Non-pigmented ciliary epithelial cell (primary cell): Measurements from ENCODE around the gene ITPRIPL2.

Source experiments
- DNase-seq: peaks from one replicate; pipeline ENCODE4 v3.0.0-alpha.2; 2010; ENCODE audit warnings: low read depth

Gene ITPRIPL2

DNA sequence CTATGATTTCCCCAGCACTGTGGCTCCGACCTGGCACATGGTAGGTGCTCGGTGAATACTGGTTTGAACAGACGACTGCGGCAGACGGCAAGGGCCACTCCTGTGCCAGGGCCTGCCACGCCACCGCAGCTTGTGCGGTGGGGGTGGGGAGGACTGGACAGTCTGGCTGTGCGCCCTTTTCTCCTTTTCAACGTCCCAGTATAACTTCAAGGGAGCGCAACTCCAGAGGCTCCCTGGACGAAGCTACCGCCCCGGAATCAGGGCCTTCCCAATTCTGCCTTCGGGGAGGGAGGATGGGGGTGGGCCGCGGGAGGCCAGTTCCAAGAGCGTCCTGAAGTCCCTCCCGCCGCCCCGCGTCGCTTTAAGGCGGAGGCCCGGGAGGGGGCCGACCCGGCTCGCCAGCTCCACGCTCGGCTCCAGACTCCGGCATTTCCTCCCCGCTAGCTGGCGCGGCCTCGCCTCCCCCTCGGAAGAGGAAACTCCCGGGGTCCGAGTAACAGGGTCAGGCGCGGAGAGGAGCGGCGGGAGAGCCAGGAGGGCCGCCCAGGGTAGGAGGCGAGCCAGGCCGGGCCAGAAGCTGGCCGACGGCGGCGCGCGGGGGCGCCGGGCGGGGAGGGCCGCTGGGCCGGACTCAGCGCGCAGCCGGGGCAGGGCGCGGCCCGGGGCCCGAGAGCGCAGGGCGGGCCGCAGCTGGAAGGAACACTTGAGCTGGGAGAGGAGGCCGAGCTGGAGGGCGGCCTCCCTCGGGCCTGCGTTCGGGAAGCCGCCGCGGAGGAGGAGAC lies at the start of gene ITPRIPL2:
TSS of gene ITPRIPL2 (plus strand) at position 388 of the 782 bp plus-strand sequence. CDS start 498 bp downstream, outside the sequence.
- DNase-seq = no peak

DNA sequence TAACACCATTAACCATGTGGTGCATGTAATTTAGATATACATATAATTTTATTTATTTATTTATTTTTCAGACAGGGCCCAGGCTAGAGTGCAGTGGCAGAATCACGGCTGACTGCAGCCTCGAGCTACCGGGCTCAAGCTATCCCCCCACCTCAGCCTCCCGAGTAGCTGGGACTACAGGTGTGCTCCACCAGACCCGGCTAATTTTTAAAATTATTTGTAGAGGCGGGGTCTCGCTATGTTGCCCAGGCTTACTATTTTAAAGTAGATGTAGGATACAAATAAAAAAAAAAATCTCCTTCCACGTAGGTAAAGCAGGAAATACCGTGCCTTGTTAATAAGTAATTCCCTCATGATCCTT lies 46.8 kb upstream of the ITPRIPL2 start:
- no peak for DNase-seq

DNA sequence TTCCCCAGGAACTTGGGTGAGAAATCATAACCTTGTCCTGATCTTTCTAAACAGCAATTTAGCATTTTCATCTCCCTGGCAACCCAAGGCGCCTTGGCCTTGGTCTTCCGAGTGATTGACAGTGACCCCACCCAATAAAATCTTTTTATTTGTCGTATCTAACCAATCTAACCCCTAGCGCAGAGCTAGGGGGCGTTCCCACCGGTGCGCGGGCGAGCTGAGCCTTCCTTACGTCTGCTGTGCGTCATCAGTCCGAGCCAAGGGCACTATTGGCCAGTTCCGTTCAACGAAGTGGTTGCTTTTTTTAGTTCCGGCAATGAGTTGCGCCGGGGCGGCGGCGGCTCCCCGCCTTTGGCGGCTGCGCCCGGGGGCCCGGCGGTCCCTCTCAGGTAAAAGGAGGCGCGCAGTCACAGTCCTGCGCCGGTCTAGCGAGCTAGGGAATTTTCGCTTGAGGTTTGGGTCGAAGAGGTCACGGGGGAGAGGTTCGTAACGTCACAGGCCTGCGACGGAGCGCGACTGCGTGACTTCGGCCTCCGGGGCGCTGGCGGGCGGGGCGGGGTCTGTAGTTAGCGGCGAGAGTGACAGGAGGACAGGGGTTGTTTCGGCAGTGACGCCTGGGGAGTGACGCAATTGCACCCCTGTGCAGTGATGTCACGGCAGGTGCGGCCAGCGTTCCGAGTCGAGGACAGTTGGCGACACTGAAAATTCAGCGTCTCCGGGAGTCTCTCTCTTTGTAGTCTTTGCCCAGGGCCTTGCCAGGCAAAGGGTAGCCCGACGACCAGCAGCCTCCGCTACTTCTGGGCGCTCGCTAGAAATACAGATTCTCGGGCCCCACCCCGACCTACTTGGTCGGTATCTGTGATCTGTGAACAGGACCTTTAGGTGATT lies 46.2 kb upstream of the ITPRIPL2 start, which contains the start of gene COQ7:
TSS of gene COQ7 (plus strand) at position 266 of the 888 bp plus-strand sequence. CDS start at position 317, 51 bp downstream.
- peak; percentile 100 for DNase-seq

DNA sequence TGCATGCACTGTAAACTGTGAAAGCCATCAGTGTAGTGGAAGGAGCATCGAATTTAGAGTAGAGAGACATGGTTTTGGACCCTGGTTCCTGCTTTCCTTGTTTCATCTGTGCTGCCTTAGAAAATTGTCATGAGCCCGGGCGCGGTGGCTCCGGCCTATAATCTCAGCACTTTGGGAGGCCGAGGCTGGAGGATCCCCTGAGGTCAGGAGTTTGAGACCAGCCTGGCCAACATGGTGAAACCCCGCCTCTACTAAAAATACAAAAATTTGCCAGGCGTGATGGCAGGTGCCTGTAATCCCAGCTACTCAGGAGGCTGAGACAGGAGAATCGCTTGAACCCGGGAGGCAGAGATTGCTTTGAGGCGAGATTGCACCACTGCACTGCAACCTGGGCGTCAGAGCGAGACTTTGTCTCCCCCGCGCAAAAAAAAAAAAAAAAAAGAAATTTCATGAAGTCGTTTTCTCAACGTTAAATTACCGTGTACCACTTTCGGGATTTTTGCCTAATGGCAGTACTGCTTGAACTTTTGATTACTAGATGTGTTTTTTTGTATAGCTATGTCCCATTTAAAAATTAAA lies 45.4 kb upstream of the ITPRIPL2 start:
- no peak for DNase-seq

DNA sequence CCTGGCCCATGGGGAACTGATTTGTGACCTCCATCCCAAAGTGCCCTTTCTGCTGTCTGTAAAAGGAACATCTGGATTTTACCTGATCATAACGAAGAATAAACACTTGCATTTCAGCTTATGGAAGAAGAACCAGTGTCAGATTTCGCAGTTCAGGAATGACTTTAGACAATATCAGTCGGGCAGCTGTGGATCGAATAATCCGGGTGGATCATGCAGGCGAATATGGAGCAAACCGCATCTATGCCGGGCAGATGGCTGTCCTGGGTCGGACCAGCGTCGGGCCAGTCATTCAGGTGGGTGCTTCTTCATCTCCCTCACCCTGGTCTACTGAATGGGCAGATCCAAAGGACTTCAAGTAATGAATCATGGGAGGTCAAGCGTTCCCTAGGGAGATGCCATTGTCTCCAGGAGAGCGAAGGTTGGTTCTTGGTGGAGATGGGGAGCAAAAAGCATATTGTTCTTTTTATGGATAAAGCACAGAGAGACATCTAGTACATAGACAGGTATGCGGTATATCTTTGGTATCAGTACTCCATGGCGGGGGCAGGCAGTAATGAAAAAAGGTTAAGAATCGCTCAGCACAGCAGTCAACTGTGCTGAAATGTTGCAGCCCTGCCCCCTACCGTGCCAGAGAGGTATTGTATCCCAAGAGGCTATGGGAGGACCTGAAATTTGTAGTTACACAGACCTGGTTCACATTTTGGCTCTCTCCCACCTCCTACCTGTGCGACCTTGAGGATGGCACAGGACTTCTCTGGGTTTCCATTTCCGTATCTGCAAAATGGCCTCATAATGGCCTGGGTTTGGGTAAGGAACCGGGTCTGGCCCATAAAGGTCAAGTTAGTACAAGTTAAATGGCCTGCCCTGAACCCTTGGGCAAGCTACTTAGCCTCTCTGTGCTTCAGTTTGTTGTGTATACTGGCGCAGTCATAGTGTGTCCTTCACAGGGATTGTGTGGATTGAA lies 41.7 kb upstream of the ITPRIPL2 start:
- no peak for DNase-seq

DNA sequence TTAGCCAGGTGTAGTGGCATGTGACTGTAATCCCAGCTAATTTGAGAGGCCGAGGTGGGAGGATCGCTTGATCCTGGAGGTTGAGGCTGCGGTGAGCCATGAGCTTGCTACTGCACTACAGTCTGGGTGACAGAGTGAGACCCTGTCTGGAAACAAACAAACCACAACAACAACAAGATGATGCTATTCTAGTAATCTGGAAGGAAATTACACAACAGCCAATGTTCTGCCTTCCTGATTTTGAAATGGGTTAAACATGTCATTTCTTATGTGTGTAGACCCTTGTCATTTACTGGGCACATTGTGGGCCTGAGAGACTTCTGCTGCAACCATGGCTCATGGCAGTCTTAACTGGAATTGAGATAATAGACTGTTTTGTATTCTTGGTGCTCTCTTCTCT lies 40.4 kb upstream of the ITPRIPL2 start:
- no peak for DNase-seq

DNA sequence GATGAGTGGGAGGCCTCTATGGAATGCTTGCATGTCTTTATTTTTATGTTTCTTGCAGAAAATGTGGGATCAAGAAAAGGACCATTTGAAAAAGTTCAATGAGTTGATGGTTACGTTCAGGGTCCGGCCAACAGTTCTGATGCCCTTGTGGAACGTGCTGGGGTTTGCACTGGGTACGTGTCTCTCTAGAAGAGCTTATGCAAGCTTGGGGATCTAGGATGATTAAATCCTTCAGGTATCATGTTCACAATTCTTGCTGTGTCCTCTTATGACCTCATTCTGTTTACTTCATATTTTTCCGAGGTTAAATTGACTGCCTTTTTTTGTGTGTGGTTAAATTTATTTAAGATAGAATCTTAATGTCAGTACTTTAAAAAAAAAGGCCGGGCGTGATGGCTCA lies 39.9 kb upstream of the ITPRIPL2 start:
- no peak for DNase-seq

DNA sequence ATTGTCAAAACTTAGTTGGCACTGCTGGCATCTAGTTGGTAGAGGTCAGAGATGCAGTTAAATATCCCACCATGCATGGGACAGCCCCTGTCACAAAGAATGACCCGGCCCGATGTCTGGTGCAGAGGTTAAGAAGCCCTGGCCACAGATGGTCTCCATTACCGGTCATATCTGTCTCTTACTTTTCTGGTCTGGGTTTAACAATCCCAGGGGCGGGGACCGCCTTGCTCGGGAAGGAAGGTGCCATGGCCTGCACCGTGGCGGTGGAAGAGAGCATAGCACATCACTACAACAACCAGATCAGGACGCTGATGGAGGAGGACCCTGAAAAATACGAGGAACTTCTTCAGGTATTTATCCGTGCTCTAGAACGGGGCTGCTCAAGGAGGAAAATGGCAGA lies 38.3 kb upstream of the ITPRIPL2 start:
- no peak for DNase-seq

DNA sequence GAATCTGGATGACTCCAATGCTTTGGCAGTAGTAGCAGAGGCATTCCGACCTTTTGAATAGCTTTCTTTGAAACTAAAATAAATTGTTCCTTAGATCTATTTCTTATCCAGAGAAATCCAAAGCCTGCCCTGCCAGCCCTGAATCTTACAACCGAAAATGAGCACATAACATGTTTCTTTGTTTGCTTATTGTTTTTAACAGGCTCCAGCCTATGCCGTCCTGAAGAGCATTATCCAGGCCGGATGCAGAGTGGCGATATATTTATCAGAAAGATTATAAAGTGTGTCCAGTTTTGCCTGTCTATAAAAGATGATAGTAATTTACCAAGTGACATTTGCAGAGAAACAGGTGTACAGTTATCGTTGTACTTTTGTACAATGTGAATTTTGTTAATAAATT lies 35.9 kb upstream of the ITPRIPL2 start:
- DNase-seq = no peak

DNA sequence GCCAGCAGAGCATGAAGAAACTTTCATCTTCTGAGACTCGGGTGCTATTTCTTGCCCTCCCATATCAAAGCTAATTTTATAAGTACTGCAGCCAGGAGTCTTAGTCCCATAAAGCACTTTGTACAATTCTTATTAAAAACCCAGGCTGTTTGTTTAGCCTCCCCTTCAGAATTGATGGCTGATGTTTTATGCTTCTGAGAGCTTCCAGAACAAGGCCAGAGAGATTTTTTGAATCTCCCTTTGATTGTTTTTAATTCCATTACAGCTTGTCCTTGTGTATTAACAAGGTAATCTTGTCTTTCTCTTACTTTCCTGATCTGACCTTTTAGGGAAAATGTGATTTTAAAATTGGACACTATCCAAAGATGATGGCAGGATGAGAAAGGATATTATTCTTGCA lies 30.1 kb upstream of the ITPRIPL2 start:
- DNase-seq = no peak

DNA sequence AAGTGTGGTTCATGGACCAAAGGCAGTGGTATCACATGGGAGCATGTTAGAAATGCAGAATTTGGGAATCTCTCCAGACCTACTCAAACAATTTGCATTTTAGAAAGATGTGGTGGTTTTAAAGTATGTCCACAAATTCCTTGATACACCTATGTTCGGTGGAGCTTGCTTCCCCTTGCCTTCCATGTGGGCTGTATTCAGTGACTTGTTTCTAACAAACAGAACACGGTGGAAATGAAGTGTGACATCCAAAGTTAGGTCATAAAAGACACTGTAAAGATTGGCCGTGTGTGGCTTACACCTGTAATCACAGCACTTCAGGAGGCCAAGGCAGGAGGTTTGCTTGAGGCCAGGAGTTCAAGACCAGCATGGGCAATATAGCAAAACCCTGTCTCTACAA lies 29.6 kb upstream of the ITPRIPL2 start:
- no peak for DNase-seq

DNA sequence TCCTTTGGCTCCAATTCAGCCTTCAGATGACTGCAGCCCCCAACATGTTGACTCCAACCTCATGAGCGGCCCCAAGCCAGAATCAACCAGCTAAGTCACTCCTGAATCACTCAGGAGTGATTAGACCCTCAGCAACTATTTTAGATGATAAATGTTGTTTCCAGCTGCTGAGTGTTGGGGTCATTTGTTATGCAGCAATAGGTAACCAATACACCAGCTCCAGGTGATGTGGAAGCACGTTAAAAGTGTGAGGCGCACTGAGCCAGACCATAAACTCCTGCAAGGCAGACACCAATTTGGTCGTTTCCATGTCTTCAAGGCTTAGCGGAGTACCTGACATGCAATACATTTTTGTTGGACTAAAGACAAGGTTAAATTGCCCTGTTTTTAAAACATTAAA lies 28.9 kb upstream of the ITPRIPL2 start:
- DNase-seq = no peak

DNA sequence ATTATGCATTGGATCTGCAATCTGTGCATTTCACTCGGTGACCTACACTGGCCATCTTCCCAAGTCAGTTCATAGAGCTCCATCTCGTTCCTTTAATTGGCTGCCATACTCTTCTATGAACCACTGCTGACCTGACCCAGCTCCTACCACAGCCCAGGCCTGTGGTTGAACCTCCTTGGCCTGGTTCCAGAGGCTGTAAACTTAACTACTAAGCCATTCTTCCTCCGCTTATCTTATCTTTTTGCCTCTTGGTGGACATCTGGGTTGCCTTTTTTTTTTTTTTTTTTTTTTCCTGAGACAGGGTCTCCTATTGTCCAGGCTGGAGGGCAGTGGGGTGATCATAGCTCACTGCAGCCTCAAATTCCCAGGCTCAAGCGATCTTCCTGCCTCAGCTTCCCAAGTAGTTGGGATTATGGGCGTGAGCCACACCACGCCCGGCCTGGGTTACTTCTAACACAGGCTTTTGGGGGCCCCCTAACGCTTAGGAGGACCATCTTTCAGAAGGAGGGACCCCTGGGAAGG lies 28.0 kb upstream of the ITPRIPL2 start:
- no peak for DNase-seq

DNA sequence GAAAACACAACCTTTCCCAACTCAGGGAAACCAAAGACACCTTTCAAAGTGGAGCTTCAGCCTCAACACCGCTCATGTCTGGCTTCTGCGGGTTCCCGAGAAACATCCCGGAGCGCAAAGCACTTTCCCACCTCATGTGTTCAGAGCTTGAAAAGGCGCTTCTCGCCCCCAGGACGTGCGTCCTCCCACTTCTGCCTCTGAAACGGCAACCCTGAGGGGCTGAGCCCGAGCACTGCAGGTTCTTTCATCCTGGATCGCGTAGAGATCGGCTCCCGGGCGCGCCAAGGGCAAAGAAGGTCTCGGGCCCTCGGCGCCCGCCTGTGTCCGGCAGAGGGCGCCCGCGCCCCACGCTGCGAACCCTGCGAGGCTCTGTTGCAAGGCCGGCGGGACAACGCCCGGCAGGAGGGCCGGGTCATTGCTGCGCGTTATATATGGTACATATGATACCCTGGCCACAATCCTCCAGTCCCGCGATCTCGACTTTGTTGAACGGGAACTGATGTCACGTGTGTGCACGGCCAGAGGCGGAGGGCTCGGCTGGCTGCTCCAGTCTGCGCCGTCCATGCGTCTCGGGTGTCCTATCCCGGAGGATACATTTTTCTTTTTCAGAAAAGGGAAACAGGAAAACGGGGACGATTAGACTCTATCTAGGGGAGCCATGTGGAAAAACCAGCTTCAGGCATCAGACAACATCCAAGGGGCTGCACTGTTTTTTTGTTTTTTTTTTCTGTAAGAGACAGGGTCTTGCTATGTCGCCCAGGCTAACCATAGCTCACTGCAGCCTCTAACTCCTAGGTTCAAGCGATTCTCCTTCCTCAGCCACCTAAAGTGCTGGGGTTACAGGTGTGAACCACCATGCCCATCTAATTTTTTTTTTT lies 27.2 kb upstream of the ITPRIPL2 start:
- peak; percentile 65 for DNase-seq

DNA sequence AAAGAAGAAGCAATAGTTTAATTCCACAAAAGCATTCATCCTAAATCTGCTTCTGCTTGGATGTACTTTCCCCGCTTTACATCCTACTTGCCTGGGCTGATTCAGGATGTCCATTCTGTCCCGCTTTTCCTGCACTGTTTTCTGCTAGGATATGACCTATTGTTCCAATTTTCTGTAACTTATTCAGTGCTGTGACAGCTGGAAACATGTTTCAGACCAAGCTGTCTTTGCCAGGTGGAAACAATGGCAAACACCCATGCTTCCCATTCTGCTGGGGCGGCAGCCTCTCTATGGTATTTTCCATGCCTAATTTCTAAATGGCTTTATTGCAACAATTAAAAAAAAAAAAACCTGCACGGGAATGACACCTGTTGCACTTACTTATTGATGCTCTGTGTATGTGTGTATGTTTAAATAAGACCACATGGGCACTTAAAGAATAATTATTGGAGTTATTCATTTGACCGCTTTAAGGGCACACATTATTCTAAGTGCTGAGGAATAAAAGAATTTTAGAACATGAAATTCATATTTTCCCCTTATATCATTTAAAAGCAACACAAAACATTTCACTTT lies 25.3 kb upstream of the ITPRIPL2 start:
- DNase-seq = no peak

DNA sequence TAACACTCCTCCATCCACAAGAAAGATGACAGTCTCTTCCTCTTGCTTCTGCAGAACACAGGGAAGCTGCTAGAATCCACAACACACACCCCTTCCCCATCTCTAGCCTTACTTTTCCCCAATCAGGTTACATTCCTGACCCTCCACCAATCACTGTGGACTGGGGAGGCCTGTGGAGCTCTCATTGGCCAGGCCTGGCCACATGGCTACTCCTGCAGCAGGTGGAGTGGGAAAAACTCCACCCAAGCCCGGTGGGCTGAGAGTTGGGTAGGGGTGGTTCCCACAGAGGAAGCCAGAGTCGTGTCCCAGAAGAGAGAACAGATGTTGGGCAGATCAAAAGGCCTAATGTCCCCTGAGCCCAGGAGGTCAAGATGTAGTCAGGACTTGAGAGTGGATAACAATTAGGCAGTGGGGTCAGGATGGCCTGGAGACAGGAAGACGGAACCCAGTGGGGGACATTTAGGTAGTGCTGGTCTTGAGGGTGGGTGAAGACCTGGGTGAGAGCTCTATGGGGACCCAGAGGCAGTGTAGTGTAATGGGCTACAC lies 24.3 kb upstream of the ITPRIPL2 start:
- no peak for DNase-seq

DNA sequence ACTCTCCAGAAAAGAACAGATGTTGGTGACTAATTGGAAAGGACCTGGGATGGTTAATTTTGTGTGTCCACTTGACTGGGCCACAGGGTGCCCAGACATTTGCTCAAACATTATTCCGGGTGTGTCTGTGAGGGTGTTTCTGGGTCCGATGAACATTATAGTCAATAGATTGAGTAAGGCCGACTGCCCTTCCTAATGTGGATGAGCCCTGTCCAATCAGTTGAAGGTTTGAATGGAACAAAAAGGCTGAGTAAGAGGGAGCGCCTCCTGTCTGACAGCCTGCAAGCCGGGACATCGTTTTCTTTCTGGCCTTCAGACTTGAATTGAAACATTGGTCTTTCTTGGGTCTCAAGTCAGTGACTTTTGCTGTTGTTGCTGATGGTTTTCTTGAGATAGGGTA lies 22.8 kb upstream of the ITPRIPL2 start:
- DNase-seq = no peak

DNA sequence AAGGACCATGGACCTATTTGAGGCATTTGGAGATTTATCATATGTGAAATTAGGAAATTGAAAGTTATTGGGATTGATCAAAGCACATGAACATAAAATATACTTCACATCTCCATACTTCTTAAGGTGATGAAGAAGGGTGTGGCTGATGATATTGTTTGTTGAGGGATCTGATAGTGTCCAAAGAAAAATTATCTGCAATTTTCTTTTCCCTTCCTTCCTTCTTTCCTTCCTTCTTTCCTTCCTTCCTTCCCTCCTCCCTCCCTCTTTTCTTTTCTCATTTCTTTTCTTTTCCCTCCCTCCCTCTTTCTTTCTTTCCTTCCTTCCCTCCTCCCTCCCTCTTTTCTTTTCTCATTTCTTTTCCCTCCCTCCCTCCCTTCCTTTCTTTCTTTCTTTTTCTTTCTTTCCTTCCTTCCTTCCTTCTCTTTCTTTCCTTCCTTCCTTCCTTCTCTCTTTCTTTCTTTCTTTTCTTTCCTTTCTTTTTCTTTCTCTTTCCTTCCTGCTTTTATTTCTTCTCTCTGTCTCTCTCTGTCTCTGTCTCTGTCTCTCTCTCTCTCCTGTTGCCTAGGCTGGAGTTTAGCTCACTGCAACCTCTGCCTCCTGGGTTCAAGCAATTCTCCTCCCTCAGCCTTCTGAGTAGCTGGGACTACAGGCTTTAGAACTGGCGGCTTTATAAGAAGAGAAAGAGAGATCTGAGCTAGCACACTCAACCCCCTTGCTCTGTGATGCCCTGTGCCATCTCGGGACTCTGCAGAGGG lies 20.9 kb upstream of the ITPRIPL2 start:
- no peak for DNase-seq
